Inferior parietal cortex (tissue), 1 donor: ENCODE results near the gene RPGR.
A peak's percentile ranks its signal among the peaks of the same experiment; 100 is the strongest.

Source experiments
- DNase-seq: peaks from one replicate; pipeline ENCODE4 v3.0.0-alpha.2; 2016; ENCODE audit errors: extremely low spot score

Gene RPGR, protein sequence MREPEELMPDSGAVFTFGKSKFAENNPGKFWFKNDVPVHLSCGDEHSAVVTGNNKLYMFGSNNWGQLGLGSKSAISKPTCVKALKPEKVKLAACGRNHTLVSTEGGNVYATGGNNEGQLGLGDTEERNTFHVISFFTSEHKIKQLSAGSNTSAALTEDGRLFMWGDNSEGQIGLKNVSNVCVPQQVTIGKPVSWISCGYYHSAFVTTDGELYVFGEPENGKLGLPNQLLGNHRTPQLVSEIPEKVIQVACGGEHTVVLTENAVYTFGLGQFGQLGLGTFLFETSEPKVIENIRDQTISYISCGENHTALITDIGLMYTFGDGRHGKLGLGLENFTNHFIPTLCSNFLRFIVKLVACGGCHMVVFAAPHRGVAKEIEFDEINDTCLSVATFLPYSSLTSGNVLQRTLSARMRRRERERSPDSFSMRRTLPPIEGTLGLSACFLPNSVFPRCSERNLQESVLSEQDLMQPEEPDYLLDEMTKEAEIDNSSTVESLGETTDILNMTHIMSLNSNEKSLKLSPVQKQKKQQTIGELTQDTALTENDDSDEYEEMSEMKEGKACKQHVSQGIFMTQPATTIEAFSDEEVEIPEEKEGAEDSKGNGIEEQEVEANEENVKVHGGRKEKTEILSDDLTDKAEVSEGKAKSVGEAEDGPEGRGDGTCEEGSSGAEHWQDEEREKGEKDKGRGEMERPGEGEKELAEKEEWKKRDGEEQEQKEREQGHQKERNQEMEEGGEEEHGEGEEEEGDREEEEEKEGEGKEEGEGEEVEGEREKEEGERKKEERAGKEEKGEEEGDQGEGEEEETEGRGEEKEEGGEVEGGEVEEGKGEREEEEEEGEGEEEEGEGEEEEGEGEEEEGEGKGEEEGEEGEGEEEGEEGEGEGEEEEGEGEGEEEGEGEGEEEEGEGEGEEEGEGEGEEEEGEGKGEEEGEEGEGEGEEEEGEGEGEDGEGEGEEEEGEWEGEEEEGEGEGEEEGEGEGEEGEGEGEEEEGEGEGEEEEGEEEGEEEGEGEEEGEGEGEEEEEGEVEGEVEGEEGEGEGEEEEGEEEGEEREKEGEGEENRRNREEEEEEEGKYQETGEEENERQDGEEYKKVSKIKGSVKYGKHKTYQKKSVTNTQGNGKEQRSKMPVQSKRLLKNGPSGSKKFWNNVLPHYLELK

DNA sequence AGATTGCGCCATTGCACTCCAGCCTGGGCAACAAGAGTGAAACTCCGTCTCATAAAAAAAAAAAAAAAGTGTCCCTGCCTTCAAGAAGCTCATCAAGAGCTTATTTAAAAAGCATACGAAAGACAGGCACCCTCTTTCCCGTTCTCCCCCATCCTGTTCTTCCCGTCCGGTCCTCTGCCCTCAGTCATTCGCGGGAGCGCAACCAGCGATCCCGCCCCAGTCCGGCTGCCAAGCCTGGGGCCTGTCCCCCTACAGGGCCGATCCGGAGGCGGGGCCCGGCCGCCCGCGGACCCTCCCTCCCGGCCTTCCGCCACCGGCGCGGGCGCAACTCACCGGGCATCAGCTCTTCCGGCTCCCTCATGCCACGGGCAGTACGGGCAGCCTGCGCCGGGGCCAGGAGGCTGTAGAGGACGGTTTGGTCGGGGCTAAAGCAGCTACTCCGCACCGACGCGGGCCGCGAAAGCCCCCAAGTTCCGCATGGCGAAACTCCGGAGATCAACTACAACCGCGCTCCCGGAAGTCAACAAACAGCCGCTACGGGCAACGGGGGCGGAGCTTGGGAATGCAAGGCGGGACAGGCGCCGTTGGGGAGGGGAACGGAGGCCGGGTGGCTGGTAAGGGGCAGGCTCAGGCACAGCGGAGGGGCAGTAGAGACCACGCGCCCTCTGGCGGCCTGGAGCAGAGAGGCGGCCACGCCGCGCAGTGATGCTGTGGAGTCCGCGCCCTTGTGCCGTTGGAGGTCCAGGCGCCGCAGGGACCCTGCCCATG lies at the start of gene RPGR:
Gene RPGR (minus strand): TSS at position 503 of the 768 bp plus-strand sequence. CDS start 142 bp downstream, at position 361.
- DNase-seq, result peak; percentile 79

DNA sequence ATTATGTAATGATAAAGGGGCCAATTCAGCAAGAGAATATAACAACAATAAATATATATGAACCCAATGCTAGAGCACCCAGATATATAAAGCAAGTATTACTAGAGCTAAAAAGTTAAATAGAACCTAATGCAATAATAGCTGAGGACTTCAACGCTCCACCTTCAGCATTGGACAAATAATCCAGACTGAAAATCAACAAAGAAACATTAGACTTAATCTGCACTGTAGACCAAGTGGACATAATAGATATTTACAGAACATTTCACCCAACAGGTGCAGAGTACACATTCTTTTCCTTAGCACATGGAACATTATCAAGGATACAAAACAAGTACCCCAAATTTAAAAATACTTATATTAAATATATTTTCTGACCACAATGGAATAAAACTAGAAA lies 49.4 kb upstream of the RPGR start:
- no peak for DNase-seq

DNA sequence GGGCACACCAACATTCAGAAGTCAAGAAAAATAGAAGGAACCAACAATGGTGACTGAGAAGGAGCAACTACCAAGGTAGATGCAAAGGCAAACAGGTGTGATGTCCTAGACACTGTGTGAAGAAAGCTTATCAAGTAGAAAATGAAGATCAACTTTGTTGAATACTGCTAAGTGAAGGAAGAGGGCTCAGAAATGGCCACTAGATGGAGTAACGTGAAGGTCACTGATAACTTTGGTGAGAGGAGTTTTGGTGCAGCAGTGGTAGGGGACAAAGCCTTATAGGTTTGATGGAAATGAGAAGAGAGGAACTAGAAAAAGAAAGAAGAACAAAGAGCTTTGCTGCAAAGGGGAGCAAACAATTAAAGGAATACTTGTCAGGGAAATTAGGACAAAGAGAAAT lies 48.6 kb upstream of the RPGR start:
- no peak for DNase-seq

DNA sequence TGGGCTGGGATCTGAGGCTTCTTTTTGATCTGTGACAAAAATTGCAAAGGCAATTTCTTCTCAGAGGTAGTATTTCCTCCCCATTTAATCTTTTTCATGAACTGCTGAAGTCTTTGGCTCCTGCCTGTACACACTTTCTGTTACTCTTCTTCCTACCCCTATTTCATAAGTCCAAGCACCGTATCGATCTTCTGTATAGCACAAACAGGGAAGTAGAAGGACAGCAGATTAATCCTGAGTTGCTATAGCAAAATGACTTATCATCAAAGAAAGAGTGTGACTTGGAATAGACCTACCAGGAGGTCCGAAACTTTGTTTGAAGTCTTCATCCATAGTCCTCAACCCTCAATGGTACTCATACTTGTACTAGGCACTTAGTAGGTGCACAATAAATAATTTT lies 47.1 kb upstream of the RPGR start:
- DNase-seq, result no peak

DNA sequence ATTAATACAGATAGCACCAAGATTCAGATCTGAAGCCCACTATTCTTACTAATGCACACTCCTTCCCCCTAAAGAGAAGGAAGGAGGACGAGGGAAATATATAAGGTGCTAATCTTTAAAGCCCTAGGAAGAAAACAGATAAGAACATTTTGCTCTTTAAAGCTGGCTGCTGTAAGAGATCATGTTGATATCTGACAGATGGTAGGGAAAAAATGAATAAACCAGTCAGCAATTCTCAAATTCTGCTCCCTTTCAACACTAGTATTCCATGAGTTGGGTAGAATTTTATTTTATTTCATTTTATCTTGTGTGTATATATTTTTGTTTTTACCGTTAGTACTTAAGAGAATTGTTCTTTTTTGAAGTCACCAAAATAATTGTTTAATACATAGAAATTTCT lies 44.3 kb upstream of the RPGR start:
- DNase-seq, result no peak

DNA sequence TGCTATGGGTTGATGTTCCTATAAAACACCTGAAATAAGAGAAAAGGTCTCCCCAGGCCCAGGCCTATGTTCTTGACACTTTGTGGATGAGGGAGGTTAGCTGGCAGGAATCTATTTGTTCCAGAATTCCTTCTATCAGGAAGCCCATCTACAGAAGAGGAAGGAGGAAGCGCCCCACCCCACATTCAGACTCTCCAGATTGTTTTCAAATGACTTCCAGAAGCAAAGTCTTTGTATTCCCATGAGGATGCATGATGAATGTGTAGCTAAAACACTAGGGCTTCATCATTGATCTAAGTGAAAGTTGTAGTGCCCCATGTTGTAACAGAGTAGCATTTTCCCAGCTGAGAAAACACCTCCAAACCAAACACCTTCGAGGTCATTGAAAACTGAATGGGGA lies 41.5 kb upstream of the RPGR start:
- no peak for DNase-seq

DNA sequence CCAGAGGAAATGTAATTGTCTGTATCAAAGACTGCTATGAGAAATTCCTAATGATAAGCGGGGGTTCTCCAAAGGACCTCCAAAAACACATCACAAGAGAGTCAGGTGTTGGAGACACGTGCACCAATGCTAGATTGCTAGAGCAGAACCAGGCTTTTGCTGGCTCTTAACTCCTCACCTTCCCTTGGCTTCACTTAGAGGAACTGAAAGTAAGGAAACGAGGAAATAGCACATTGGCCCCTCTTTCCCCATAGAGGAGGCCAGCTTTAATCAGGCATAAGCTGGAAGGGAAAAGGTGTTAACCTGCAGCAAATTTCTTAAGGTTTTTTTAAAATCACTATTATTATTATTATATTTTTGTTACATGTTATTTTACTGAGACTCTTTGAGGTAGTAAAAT lies 38.6 kb upstream of the RPGR start:
- DNase-seq, result no peak

DNA sequence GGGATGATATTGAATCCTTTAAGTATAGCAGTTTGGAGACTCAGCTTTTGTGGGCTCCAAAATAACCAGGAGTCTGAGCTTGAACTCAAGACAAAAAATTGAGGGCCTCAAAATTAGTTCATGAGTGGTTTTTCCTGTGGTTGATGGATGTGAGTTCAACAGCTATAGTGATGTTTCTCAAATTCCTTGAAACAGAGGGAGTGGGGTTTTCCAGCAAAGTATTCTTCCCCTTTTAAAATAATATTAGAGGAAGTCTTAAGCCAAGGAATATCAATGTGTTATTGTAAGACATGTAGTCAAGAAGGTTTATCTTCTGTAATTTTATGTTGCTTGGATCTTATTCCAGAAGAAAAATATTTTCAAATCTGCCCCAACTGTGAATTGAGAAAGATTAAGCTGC lies 35.7 kb upstream of the RPGR start:
- no peak for DNase-seq

DNA sequence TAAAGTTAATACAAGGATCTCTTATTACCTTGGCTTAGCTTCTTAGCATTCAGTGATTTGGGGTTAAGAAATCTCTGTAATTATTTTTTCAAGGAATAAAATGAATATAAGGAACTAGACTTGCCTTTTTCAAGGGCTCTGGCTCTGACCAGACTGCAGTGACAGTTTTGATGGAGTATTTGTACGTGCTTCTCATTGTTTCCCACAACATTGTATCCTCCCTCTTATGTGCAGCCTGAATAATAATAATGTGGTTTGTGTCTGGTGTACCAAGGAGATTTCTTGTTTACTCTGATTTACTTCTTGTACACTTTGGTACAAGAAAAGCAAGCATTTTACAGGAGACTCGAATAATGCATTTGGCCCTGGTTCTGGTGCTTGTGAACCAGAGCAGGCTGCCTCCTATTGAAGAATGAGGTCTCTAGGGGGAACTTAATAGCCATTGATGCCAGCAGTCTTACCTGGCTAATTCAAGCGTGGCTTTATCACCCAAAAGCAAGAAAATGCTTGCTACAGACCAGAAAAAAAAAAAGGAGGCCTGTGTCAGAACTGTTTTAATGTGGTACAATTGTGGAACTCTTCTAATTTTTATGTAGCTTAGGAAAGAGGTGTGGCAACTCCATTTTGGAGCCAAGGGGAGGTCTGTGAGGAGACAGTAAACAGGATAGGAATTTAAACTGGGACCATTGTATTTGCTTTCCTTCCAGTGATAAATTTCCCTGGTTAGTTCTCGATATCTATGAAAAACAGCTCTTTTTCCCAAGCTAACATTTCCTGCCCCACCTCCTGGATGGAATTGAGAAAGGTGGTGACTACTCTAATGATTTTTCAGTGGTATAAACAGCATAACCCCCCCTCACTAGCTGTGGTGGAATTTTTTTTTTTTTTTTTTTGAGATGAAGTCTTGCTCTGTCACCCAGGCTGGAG lies 30.7 kb upstream of the RPGR start:
- no peak for DNase-seq

DNA sequence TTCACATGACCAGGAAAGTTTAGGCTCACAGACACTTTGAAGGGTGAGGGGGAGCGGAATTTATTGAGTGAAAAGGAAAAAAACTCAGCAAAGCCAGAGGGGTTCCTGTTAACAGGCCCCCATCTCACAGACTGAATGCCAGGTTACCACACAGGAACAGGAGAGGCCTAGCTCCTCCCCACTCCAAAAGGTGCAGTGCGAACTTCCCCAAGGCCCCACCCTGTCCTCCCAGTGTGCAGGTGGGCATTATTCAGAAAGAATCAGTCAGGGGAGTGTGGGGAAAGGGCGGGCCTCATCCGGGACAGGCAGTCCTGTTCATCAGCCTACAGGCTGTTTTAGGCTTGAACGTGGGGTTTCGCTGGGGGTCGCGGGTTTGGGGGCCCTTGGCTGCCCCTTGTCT lies 29.1 kb upstream of the RPGR start:
- DNase-seq, result no peak

DNA sequence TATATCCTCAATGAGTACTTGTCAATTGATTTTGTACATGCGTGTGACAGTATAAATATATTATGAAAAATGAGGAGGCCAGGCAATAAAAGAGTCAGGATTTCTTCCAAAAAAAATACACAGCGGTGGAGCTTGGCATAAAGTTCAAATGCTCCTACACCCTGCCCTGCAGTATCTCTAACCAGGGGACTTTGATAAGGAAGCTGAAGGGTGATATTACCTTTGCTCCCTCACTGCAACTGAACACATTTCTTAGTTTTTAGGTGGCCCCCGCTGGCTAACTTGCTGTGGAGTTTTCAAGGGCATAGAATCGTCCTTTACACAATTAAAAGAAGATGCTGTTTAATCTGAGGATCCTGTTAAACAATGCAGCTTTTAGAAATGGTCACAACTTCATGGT lies 25.1 kb upstream of the RPGR start, which contains the start of gene OTC:
Gene OTC (plus strand): TSS at position 243 of the 400 bp plus-strand sequence. CDS start 93 bp downstream, at position 336.
- DNase-seq, result no peak

DNA sequence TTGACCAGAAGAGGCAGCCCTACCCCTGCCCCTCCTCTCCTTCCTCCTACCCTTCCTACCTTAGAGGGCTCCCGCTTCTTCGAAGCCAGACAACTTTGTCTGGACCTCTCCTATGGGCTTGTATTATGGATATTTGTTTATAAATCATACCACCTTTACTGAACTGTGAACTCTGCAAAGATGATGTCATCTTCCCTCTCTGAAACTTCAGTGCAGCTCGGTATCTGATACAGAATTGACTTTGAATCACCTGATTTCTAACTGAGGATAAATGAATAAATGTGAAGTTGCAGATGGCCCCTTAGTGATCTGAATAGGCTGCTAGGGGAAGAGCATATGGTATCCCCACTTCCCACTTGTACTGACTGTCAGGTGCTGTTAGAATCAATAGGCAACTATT lies 24.0 kb upstream of the RPGR start:
- DNase-seq, result no peak

DNA sequence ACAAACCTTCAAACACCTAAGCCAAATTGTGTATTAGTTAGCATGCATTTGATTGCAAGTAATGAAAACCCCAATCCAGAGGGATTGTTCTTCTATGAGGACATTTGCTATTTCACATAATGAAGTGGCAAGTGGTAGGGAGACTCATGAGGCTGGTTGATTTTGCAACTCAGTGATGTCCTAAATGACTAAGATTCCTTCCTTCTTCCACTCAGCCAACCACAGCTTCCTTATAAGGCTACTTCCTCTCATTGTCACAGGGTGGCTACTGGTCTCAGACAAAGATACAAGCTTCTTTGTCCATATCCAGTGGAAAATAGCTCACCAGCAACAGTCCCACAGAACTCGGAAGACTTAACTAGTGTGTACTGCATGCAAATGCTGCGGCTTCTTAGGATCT lies 19.8 kb upstream of the RPGR start:
- DNase-seq, result peak; percentile 3

DNA sequence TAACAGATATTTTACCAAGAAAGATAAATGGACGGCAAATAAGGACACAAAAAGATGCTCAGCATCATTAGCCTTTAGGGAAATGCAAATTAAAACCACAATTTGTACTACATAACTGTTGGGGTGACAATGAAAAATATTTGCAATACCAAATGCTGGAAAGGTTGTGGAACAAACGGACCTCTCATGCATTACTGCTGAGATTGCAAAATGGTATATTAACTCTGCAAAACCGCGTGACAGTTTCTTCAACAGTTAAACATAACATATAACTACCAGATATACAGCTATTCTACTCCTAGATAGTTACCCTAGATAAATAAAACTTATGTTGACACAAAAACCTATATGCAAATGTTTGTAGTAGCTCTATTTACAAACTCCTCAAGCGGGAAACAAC lies 18.8 kb upstream of the RPGR start:
- DNase-seq, result no peak

DNA sequence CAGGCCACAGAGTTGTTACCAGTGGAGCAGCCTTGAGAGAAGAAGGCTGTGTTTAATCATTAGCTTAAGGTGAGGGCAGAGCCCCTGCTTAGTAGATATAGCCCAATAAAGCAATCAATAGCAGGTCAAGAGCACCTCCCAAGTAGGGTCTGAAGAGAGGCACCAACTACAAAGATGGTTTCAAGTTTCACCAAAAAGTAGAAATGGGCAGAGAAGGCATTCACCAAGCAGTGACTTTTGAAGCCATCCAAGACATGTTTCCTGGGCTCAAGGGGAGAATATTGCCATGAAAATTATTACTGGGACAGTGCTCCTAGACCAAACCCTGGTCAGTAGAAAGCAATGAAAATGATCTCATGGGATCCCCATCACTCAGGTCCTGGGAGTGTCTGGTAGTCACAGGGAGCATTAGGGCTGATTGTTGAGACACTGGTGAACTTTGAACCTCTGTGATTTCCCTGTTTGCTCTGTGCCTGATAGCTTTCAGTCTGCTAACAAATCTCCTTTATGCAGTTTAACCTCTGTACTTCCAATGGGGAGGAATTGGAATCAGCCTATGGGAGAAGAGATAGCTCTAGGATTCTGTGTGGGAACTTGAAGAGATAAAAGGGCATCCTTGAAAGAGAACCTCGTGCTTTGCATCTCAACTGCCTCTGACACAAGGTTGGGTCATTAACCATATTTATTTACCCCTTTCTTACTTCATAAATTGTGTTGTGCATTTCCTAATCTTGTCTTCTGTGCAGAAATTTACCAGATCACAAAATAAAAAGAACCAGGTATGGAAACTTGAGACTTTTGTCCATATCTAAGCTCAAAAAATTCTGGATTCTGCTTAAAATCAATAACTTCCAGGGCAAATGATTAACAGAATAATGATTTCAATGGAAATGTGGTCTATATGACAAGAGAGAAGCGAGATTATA lies 15.8 kb upstream of the RPGR start:
- DNase-seq, result no peak

DNA sequence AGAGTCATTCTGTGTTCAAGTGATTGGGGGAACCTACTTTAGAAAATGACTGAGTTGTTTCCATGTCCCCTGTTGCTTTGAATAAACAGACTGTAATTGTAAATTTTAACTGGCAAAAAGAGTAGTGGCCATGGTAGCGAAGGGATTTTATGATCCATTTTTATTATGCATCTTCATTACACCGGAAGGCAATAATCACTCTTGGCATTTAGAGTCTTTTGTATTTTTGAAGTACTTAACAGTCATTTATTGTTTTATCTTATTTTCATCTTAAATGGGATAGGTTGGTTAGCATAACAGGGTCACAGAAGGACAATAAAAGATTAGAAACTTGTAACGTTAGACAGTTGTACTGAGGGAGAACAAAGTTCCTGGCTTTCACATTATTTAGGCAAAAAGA lies 14.1 kb upstream of the RPGR start:
- DNase-seq, result no peak

DNA sequence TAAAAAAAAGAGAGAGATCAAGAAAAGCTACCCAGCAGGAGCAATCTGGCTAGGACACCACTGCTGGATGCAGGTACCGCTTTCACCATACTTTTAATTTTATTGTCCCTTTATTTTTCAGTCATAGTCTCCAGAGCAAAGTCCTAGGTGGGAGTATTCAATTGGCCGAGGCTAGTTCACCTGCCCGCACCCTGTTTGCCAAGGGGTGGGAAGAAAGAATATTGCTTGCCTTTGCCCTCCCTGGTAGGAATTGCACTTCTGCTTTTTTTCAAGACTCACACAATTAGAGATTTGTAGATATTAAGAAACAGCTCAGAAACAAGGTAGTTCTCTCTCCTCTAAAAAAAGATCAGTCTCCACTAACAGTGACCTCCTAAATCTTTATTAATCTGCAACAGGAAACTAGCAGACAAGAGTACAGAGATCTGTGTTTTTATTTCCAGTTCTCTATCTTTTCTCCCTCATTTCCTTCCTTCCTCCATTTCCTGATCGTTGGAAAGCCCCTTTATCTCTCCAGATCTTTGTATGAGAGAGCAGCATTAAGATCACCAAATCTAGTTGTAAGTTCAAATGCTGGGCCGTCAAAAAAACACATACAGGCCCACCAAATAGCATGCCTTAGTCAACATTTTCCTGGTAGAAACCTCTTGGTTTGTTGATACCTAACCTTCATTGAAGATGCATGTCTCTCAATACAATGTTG lies 9.4 kb upstream of the RPGR start:
- no peak for DNase-seq

DNA sequence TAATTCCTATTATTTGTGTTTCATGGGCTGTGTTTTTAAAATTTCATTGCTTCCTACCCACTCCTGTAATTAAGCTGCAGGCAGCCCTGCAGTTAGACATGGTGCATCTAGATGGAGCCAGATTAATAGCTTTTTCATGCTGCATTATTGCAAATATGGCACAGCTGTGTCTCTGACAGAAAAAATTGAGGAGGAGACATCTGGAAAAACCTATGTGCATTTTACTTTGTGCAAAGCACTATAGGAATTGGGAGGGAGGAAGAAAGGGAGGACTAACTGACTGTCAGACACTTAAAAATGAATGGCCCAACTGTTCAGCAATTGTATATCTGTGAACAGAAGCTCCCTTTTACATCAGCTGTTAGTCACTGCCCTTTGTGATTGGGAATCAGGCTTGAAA lies 8.1 kb upstream of the RPGR start:
- DNase-seq, result peak; percentile 9

DNA sequence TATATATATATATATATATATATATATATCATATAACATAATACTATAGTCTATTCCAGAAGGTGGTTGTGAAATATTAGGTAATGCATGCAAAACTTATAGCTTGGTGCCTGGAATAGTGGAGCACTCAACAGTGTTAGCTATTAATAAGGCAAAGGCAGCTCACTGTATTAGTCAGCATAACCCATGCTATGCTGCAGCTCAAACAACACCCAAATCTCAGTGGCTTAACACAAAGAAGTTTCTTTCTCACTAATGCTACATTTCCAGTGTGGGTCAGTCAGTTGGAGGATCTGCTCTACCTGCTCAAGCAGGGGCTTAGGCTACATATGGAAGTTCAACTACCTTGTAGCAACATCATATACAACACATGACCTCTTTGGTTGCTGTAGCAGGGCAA lies 5.2 kb upstream of the RPGR start:
- DNase-seq, result no peak
